ENCODE results near the gene MRPS21.

MRPS21 gene

DNA sequence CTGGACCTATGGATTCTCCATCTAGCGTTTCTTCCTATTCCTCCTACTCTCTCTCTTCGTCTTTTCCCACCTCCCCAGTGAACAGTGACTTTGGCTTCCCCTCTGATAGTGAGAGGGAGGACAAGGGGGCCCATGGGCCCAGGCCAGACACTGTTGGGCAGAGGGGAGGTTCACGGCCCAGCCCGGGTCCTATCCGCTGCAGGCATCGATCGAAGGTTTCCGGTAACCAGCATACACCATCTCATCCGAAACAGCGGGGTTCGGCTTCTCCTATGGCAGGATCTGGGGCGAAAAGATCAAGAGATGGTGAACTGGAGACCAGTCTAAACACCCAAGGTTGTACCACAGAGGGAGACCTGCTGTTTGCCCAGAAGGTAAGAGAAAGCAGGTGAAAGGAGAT lies 10.4 kb upstream of the MRPS21 start:
- H3K4me3 ChIP-seq (replicated peaks; ENCODE audit: low read depth, low read length) = no peak overlapping the region
- no peaks in the 10 kb centered on the region for H3K27me3 ChIP-seq (replicated peaks; ENCODE audit: control insufficient read depth, insufficient read depth, low read length)
- no peaks in the 10 kb centered on the region for H3K36me3 ChIP-seq (ENCODE audit: control insufficient read depth, insufficient read depth, low read length)
- TF ChIP-seq, protein P1, sequence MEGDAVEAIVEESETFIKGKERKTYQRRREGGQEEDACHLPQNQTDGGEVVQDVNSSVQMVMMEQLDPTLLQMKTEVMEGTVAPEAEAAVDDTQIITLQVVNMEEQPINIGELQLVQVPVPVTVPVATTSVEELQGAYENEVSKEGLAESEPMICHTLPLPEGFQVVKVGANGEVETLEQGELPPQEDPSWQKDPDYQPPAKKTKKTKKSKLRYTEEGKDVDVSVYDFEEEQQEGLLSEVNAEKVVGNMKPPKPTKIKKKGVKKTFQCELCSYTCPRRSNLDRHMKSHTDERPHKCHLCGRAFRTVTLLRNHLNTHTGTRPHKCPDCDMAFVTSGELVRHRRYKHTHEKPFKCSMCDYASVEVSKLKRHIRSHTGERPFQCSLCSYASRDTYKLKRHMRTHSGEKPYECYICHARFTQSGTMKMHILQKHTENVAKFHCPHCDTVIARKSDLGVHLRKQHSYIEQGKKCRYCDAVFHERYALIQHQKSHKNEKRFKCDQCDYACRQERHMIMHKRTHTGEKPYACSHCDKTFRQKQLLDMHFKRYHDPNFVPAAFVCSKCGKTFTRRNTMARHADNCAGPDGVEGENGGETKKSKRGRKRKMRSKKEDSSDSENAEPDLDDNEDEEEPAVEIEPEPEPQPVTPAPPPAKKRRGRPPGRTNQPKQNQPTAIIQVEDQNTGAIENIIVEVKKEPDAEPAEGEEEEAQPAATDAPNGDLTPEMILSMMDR (IDR thresholded peaks at IDR 0.05; ENCODE audit: insufficient read depth, low read length, poor library complexity, severe bottlenecking) = no peak
- no peak for DNase-seq (ENCODE audit: extremely low read depth, insufficient read length)

DNA sequence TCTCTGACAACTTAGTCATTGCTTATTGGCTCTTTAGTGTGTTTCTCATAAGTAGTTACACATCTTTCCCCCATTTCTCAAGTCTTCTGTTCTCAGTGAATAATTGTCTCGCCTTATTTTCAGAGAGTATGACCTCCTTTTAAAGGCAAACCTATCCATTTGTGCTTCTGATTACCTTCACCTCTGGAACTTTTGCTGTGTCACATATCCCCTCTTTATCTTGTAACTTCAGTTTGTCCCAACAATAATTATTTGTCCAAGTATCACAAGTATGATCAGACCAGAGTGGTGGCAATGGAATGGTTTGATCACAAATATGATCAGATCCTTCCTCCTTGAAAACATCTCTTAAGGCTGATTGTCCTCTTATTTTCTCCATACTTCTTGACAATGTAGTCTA lies 5.3 kb upstream of the MRPS21 start:
- no peak overlapping the region for H3K4me3 ChIP-seq (replicated peaks; ENCODE audit: low read depth, low read length)
- TF ChIP-seq, protein P1 (IDR thresholded peaks at IDR 0.05; ENCODE audit: insufficient read depth, low read length, poor library complexity, severe bottlenecking) = no peak
- H3K36me3 ChIP-seq (ENCODE audit: control insufficient read depth, insufficient read depth, low read length) = no peaks in the 10 kb centered on the region
- DNase-seq (ENCODE audit: extremely low read depth, insufficient read length) = no peak
- no peaks in the 10 kb centered on the region for H3K27me3 ChIP-seq (replicated peaks; ENCODE audit: control insufficient read depth, insufficient read depth, low read length)

DNA sequence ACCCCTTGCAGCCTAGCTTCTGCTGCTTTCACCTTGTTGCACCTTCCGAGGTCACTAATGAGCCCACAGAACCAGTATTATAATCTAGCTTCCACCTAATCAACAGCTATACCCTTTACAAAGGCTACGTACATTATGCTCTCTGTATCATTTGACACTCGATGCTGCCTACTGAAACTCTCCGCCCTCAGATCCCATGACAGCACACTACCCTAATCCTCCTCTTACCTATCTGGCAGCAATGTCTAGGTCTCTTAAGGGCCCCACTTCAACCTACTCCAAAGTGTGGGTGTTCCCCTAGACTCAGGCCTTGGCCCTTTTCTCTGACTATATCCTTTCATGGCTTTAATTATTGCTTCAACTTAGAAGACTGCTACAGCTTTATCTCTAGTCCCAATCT lies 4.8 kb upstream of the MRPS21 start:
- DNase-seq (ENCODE audit: extremely low read depth, insufficient read length) = no peak
- TF ChIP-seq, protein P1 (IDR thresholded peaks at IDR 0.05; ENCODE audit: insufficient read depth, low read length, poor library complexity, severe bottlenecking) = no peak
- Histone ChIP-seq H3K36me3 (ENCODE audit: control insufficient read depth, insufficient read depth, low read length) (no peaks in the 10 kb centered on the region), H3K4me3 (replicated peaks; ENCODE audit: low read depth, low read length) (no peak overlapping the region), H3K27me3 (replicated peaks; ENCODE audit: control insufficient read depth, insufficient read depth, low read length) (no peaks in the 10 kb centered on the region)

DNA sequence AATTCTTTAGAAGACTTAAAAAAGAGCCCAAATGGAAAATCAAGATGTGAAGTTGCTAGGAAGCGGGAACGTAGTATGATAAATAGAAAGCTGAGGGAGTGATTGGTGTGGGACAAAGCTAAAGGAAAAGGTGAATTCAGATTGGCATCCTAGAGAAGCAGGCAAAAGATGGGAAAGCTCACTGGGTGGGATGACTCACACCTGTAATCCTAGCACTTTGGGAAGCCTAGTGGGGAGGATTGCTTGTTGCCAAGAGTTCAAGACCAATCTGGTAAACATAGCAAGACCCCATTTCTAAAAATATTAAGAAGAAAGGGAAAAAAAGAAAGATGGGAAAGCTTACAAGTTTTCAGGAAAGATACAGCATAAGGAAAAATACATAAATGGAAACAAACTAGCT lies 1.8 kb downstream of the MRPS21 start:
- Histone ChIP-seq H3K4me3 (replicated peaks; ENCODE audit: low read depth, low read length) (no peak overlapping the region), H3K27me3 (replicated peaks; ENCODE audit: control insufficient read depth, insufficient read depth, low read length) (no peaks in the 10 kb centered on the region), H3K36me3 (ENCODE audit: control insufficient read depth, insufficient read depth, low read length) (no peaks in the 10 kb centered on the region; the same call in 1 of the 2 replicates)
- no peak for DNase-seq (ENCODE audit: extremely low read depth, insufficient read length)
- TF ChIP-seq, protein P1 (IDR thresholded peaks at IDR 0.05; ENCODE audit: insufficient read depth, low read length, poor library complexity, severe bottlenecking) = no peak

DNA sequence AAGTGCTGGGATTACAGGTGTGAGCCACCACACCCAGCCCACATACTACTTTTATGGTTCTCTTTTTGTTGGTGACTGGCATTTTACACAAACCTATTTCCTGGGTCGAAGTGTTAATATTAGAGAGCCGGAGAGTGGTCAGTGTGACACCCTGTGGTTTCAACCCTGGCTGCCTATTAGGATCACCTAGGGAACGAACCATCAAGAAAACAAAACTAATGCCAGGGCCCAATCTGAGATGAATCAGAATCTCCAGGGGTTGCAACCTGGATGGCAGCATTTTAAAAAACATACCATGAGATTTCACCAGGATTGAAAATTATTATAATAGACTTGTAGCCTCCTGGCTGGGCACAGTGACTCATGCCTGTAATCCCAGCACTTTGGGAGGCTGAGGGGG lies 6.1 kb downstream of the MRPS21 start:
- DNase-seq (ENCODE audit: extremely low read depth, insufficient read length) = no peak
- H3K4me3 ChIP-seq (replicated peaks; ENCODE audit: low read depth, low read length) = no peak overlapping the region
- peaks cover 9% of the 10 kb centered on the region for H3K36me3 ChIP-seq (ENCODE audit: control insufficient read depth, insufficient read depth, low read length)
- no peaks in the 10 kb centered on the region for H3K27me3 ChIP-seq (replicated peaks; ENCODE audit: control insufficient read depth, insufficient read depth, low read length)
- TF ChIP-seq, protein P1 (IDR thresholded peaks at IDR 0.05; ENCODE audit: insufficient read depth, low read length, poor library complexity, severe bottlenecking) = no peak

DNA sequence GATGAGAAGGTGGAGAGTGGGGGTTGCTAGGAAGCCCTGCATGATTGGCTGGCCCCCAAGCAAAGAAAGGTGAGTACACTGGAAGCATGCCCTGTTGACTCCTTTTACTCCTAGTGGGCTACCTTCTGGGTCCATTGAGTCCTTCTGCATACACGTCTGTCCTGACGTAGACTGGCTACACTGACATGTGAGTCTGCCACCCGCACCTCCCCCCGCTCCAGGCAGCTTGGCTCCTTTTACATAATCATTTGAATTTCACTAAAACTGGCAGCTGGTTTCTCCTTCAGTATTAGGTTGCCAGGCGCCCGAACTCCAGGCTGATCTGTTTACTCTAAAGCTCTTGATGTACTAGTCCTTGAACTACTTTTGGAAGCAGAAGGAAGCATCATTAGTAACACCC lies 8.7 kb downstream of the MRPS21 start:
- H3K36me3 ChIP-seq (ENCODE audit: control insufficient read depth, insufficient read depth, low read length) = peaks cover 11% of the 10 kb centered on the region

More for the DNA sequence above, 8.7 kb downstream of the MRPS21 start:
- DNase-seq (ENCODE audit: extremely low read depth, insufficient read length) = no peak
- TF ChIP-seq, protein P1 (IDR thresholded peaks at IDR 0.05; ENCODE audit: insufficient read depth, low read length, poor library complexity, severe bottlenecking) = no peak
- Histone ChIP-seq H3K4me3 (replicated peaks; ENCODE audit: low read depth, low read length) (no peak overlapping the region), H3K27me3 (replicated peaks; ENCODE audit: control insufficient read depth, insufficient read depth, low read length) (no peaks in the 10 kb centered on the region)

Measured in GM06990 (cell line).